Left hindlimb (tissue), 1 donor: ENCODE data around the gene SOHLH1.

Experiments
- DNase-seq: peaks from one replicate; pipeline ENCODE4 v3.0.0-alpha.2; 2018

SOHLH1 gene

GRCh38 chr9:135728436-135729110 is 29.3 kb upstream of the SOHLH1 start:
- DNase-seq = no peak

GRCh38 chr9:135727257-135727875 is 28.1 kb upstream of the SOHLH1 start:
- no peak for DNase-seq

GRCh38 chr9:135726138-135726853 is 27.0 kb upstream of the SOHLH1 start:
- DNase-seq = no peak

GRCh38 chr9:135724186-135724787 is 25.0 kb upstream of the SOHLH1 start:
- DNase-seq = no peak

- no peak for DNase-seq
These were observed 23.1 kb upstream of the SOHLH1 start for GRCh38 chr9:135722365-135722764.

- DNase-seq = no peak
These were observed 20.2 kb upstream of the SOHLH1 start for GRCh38 chr9:135719472-135719871.

GRCh38 chr9:135718616-135719015 is 19.3 kb upstream of the SOHLH1 start:
- no peak for DNase-seq

- no peak for DNase-seq
These were observed 18.1 kb upstream of the SOHLH1 start for GRCh38 chr9:135717410-135717809.

GRCh38 chr9:135716045-135716444 is 16.8 kb upstream of the SOHLH1 start:
- no peak for DNase-seq

- DNase-seq = no peak
These were observed 15.8 kb upstream of the SOHLH1 start for GRCh38 chr9:135715056-135715595.

- DNase-seq = no peak
These were observed 15.2 kb upstream of the SOHLH1 start for GRCh38 chr9:135714242-135715055.

GRCh38 chr9:135712613-135713295 is 13.5 kb upstream of the SOHLH1 start:
- peak; percentile 62 for DNase-seq

- no peak for DNase-seq
These were observed 12.6 kb upstream of the SOHLH1 start for GRCh38 chr9:135711881-135712280.

- no peak for DNase-seq
These were observed 12.1 kb upstream of the SOHLH1 start for GRCh38 chr9:135711391-135711790.

- DNase-seq = no peak
These were observed 8.9 kb upstream of the SOHLH1 start for GRCh38 chr9:135708164-135708563.

GRCh38 chr9:135707252-135708138 is 8.2 kb upstream of the SOHLH1 start:
- DNase-seq = no peak

GRCh38 chr9:135706288-135706687 is 7.0 kb upstream of the SOHLH1 start:
- no peak for DNase-seq

- DNase-seq = no peak
These were observed 6.1 kb upstream of the SOHLH1 start for GRCh38 chr9:135705376-135705775.

GRCh38 chr9:135704483-135704882 is 5.2 kb upstream of the SOHLH1 start:
- peak; percentile 78 for DNase-seq

GRCh38 chr9:135703726-135704125 is 4.4 kb upstream of the SOHLH1 start:
- DNase-seq = no peak
